Measurements from ENCODE around the gene ARFGAP3. TPM values are rescaled to one million over a fixed set of nuclear protein-coding genes. Genes with fewer than 3 reads are reported as not detected.

Gene ARFGAP3
- total RNA-seq, 1 experiment from 2014 or later = 30.0 TPM

- no peak for DNase-seq (ENCODE audit: low spot score)
- POLR2A ChIA-PET (ENCODE audit: low non-redundant PET) = no interaction called here
- H3K4me3 ChIP-seq (ENCODE audit: low read depth, low read length, poor library complexity, severe bottlenecking) = no peak overlapping the region
- TSS peak; percentile 59 for BruUV-seq (replicated peaks)
- H3K36me3 ChIP-seq (ENCODE audit: insufficient read depth, low read length, poor library complexity, severe bottlenecking) = peaks cover 8% of the 10 kb centered on the region
- no peak overlapping the region for H3K27ac ChIP-seq (ENCODE audit: low read depth, low read length, poor library complexity, severe bottlenecking)
- intact Hi-C loops (cut with micrococcal nuclease; ENCODE audit: unreplicated experiment) = loop anchor here (10.0 kb wide), 1 partner anchor 165 kb away; no protein-coding TSS in a partner anchor
- H3K27me3 ChIP-seq (replicated peaks; ENCODE audit: insufficient read depth, low read depth, low read length, poor library complexity) = no peaks in the 10 kb centered on the region
- TF ChIP-seq CTCF (conservative IDR thresholded peaks at IDR 0.05; ENCODE audit: low read depth, low read length) = no peak
- TF ChIP-seq EZH2 (IDR thresholded peaks at IDR 0.05; ENCODE audit: borderline replicate concordance, low read depth, low read length, poor library complexity, severe bottlenecking) = no peak
- H3K4me1 ChIP-seq (ENCODE audit: insufficient read depth, low read length, poor library complexity, severe bottlenecking) = no peaks in the 10 kb centered on the region
- CTCF ChIA-PET = interaction anchor here (0.6 kb wide), 1 partner anchor 88 kb away, joined by 4 read pairs; no protein-coding TSS in a partner anchor
- no peaks in the 10 kb centered on the region for H3K9me3 ChIP-seq (ENCODE audit: low read depth, low read length, poor library complexity, severe bottlenecking)
Observed at GRCh38 chr22:42869888-42870480, 12.9 kb upstream of the ARFGAP3 start.

- Histone ChIP-seq H3K4me3 (ENCODE audit: low read depth, low read length, poor library complexity, severe bottlenecking) (no peak overlapping the region), H3K4me1 (ENCODE audit: insufficient read depth, low read length, poor library complexity, severe bottlenecking) (no peaks in the 10 kb centered on the region), H3K27me3 (replicated peaks; ENCODE audit: insufficient read depth, low read depth, low read length, poor library complexity) (no peaks in the 10 kb centered on the region), H3K27ac (ENCODE audit: low read depth, low read length, poor library complexity, severe bottlenecking) (no peak overlapping the region), H3K36me3 (ENCODE audit: insufficient read depth, low read length, poor library complexity, severe bottlenecking) (peaks cover 6% of the 10 kb centered on the region), H3K9me3 (ENCODE audit: low read depth, low read length, poor library complexity, severe bottlenecking) (no peaks in the 10 kb centered on the region)
- ChIA-PET CTCF (no interaction called here), POLR2A (ENCODE audit: low non-redundant PET) (no interaction called here)
- DNase-seq (ENCODE audit: low spot score) = no peak
- TF ChIP-seq EZH2 (IDR thresholded peaks at IDR 0.05; ENCODE audit: borderline replicate concordance, low read depth, low read length, poor library complexity, severe bottlenecking) (no peak), CTCF (conservative IDR thresholded peaks at IDR 0.05; ENCODE audit: low read depth, low read length) (no peak)
- intact Hi-C loops (cut with micrococcal nuclease; ENCODE audit: unreplicated experiment) = loop anchor here (10.0 kb wide), 1 partner anchor 165 kb away; no protein-coding TSS in a partner anchor
- BruUV-seq (replicated peaks) = no TSS peak
Observed at GRCh38 chr22:42869463-42869862, 12.4 kb upstream of the ARFGAP3 start.

GRCh38 chr22:42868751-42869251 is 11.7 kb upstream of the ARFGAP3 start:
- Histone ChIP-seq H3K27ac (ENCODE audit: low read depth, low read length, poor library complexity, severe bottlenecking) (no peak overlapping the region), H3K9me3 (ENCODE audit: low read depth, low read length, poor library complexity, severe bottlenecking) (no peaks in the 10 kb centered on the region), H3K36me3 (ENCODE audit: insufficient read depth, low read length, poor library complexity, severe bottlenecking) (no peaks in the 10 kb centered on the region), H3K4me1 (ENCODE audit: insufficient read depth, low read length, poor library complexity, severe bottlenecking) (no peaks in the 10 kb centered on the region), H3K27me3 (replicated peaks; ENCODE audit: insufficient read depth, low read depth, low read length, poor library complexity) (no peaks in the 10 kb centered on the region), H3K4me3 (ENCODE audit: low read depth, low read length, poor library complexity, severe bottlenecking) (no peak overlapping the region)
- intact Hi-C loops (cut with micrococcal nuclease; ENCODE audit: unreplicated experiment) = loop anchor here (10.0 kb wide), 1 partner anchor 166 kb away; no protein-coding TSS in a partner anchor
- TF ChIP-seq CTCF (conservative IDR thresholded peaks at IDR 0.05; ENCODE audit: low read depth, low read length) (no peak), EZH2 (IDR thresholded peaks at IDR 0.05; ENCODE audit: borderline replicate concordance, low read depth, low read length, poor library complexity, severe bottlenecking) (no peak)
- CTCF ChIA-PET = interaction anchor here (0.6 kb wide), 1 partner anchor 75 kb away, joined by 3 read pairs; no protein-coding TSS in a partner anchor
- no TSS peak for BruUV-seq (replicated peaks)
- POLR2A ChIA-PET (ENCODE audit: low non-redundant PET) = no interaction called here
- no peak for DNase-seq (ENCODE audit: low spot score)
